ENCODE results near the gene WDR75. TPM values are rescaled to one million over a fixed set of nuclear protein-coding genes. Genes with fewer than 3 reads are reported as not detected.

WDR75 gene
- total and polyA plus RNA-seq, 9 of the 15 experiments (the other 6 are each of a cell fraction or from before 2014, with no cell fraction given): 50.9 to 111 (median 76.4) TPM

DNA sequence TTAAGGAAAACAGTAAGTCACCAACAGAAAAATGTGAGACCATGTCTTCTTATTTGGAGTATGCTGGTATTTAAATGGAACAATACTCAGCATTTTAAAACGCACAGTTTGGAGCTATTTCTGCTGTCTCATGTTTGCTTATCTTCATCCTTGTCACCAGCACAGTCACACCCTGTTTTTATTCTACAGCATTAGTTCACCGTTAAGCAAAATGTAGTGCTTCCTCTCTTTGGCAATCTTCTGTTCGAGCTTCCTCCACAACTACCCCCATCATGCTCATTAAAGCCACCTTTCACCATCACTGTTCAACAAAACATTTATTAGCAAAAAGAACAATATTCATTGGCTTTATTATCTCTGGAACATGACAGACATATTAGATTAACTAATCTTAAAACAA is 75.3 kb downstream of the WDR75 start (continued):
- TF ChIP-seq, protein P1, sequence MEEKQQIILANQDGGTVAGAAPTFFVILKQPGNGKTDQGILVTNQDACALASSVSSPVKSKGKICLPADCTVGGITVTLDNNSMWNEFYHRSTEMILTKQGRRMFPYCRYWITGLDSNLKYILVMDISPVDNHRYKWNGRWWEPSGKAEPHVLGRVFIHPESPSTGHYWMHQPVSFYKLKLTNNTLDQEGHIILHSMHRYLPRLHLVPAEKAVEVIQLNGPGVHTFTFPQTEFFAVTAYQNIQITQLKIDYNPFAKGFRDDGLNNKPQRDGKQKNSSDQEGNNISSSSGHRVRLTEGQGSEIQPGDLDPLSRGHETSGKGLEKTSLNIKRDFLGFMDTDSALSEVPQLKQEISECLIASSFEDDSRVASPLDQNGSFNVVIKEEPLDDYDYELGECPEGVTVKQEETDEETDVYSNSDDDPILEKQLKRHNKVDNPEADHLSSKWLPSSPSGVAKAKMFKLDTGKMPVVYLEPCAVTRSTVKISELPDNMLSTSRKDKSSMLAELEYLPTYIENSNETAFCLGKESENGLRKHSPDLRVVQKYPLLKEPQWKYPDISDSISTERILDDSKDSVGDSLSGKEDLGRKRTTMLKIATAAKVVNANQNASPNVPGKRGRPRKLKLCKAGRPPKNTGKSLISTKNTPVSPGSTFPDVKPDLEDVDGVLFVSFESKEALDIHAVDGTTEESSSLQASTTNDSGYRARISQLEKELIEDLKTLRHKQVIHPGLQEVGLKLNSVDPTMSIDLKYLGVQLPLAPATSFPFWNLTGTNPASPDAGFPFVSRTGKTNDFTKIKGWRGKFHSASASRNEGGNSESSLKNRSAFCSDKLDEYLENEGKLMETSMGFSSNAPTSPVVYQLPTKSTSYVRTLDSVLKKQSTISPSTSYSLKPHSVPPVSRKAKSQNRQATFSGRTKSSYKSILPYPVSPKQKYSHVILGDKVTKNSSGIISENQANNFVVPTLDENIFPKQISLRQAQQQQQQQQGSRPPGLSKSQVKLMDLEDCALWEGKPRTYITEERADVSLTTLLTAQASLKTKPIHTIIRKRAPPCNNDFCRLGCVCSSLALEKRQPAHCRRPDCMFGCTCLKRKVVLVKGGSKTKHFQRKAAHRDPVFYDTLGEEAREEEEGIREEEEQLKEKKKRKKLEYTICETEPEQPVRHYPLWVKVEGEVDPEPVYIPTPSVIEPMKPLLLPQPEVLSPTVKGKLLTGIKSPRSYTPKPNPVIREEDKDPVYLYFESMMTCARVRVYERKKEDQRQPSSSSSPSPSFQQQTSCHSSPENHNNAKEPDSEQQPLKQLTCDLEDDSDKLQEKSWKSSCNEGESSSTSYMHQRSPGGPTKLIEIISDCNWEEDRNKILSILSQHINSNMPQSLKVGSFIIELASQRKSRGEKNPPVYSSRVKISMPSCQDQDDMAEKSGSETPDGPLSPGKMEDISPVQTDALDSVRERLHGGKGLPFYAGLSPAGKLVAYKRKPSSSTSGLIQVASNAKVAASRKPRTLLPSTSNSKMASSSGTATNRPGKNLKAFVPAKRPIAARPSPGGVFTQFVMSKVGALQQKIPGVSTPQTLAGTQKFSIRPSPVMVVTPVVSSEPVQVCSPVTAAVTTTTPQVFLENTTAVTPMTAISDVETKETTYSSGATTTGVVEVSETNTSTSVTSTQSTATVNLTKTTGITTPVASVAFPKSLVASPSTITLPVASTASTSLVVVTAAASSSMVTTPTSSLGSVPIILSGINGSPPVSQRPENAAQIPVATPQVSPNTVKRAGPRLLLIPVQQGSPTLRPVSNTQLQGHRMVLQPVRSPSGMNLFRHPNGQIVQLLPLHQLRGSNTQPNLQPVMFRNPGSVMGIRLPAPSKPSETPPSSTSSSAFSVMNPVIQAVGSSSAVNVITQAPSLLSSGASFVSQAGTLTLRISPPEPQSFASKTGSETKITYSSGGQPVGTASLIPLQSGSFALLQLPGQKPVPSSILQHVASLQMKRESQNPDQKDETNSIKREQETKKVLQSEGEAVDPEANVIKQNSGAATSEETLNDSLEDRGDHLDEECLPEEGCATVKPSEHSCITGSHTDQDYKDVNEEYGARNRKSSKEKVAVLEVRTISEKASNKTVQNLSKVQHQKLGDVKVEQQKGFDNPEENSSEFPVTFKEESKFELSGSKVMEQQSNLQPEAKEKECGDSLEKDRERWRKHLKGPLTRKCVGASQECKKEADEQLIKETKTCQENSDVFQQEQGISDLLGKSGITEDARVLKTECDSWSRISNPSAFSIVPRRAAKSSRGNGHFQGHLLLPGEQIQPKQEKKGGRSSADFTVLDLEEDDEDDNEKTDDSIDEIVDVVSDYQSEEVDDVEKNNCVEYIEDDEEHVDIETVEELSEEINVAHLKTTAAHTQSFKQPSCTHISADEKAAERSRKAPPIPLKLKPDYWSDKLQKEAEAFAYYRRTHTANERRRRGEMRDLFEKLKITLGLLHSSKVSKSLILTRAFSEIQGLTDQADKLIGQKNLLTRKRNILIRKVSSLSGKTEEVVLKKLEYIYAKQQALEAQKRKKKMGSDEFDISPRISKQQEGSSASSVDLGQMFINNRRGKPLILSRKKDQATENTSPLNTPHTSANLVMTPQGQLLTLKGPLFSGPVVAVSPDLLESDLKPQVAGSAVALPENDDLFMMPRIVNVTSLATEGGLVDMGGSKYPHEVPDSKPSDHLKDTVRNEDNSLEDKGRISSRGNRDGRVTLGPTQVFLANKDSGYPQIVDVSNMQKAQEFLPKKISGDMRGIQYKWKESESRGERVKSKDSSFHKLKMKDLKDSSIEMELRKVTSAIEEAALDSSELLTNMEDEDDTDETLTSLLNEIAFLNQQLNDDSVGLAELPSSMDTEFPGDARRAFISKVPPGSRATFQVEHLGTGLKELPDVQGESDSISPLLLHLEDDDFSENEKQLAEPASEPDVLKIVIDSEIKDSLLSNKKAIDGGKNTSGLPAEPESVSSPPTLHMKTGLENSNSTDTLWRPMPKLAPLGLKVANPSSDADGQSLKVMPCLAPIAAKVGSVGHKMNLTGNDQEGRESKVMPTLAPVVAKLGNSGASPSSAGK (IDR thresholded peaks at IDR 0.05): no peak
- TF ChIP-seq HEY1 (CRISPR knock-in tag; IDR thresholded peaks at IDR 0.05; ENCODE audit: borderline replicate concordance) (no peak), CCNT2 (IDR thresholded peaks at IDR 0.05; ENCODE audit: borderline replicate concordance, extremely low read depth, insufficient read length, low read depth, low read length) (no peak), SMC3 (conservative IDR thresholded peaks at IDR 0.05; ENCODE audit: insufficient read depth, low read depth, low read length) (no peak), EP400 (IDR thresholded peaks at IDR 0.05) (no peak), ZNF583 (CRISPR knock-in tag; IDR thresholded peaks at IDR 0.05) (no peak), ZNF143 (CRISPR knock-in tag; IDR thresholded peaks at IDR 0.05) (no peak), GABPB2 (CRISPR knock-in tag; conservative IDR thresholded peaks at IDR 0.05) (no peak), ARID2 (IDR thresholded peaks at IDR 0.05) (no peak), GTF2F1 (IDR thresholded peaks at IDR 0.05; ENCODE audit: low read depth, low read length) (no peak), ZC3H11A (IDR thresholded peaks at IDR 0.05; ENCODE audit: low read depth, low read length) (no peak), SRSF7 (optimal IDR thresholded peaks at IDR 0.05; ENCODE audit: low read depth, low read length) (no peak), PHF21A (IDR thresholded peaks at IDR 0.05; ENCODE audit: borderline replicate concordance, low read depth) (no peak), ZNF311 (CRISPR knock-in tag; IDR thresholded peaks at IDR 0.05) (no peak)
- TF ChIP-seq, protein P2, sequence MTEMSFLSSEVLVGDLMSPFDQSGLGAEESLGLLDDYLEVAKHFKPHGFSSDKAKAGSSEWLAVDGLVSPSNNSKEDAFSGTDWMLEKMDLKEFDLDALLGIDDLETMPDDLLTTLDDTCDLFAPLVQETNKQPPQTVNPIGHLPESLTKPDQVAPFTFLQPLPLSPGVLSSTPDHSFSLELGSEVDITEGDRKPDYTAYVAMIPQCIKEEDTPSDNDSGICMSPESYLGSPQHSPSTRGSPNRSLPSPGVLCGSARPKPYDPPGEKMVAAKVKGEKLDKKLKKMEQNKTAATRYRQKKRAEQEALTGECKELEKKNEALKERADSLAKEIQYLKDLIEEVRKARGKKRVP (CRISPR knock-in tag; IDR thresholded peaks at IDR 0.05): no peak
- TF ChIP-seq, protein P3, sequence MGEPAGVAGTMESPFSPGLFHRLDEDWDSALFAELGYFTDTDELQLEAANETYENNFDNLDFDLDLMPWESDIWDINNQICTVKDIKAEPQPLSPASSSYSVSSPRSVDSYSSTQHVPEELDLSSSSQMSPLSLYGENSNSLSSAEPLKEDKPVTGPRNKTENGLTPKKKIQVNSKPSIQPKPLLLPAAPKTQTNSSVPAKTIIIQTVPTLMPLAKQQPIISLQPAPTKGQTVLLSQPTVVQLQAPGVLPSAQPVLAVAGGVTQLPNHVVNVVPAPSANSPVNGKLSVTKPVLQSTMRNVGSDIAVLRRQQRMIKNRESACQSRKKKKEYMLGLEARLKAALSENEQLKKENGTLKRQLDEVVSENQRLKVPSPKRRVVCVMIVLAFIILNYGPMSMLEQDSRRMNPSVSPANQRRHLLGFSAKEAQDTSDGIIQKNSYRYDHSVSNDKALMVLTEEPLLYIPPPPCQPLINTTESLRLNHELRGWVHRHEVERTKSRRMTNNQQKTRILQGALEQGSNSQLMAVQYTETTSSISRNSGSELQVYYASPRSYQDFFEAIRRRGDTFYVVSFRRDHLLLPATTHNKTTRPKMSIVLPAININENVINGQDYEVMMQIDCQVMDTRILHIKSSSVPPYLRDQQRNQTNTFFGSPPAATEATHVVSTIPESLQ (CRISPR knock-in tag; IDR thresholded peaks at IDR 0.05): no peak
